ENCODE data around the gene TSKU.

TSKU gene

DNA sequence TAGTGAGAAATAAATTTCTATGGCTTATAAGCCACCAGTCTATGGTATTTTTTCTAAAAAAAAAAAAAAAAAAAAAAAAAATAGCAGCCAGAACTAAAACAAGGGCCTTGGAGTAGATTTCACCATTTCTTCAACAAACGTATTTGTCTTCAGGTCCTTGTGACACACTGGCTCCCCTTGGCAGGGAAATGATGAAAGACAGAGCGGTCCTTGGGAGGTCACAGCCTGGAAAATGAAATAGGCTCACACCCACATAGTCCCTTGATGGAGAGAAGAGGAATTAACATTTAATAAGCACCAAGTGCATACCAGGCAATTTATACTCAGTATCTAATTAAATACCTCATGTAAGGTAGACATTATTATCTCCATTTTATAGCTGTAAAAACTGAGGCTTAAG is 51.9 kb downstream of the TSKU start:
- DNase-seq (ENCODE audit: extremely low spot score): no peak
- TF ChIP-seq CTCF (IDR thresholded peaks at IDR 0.05; ENCODE audit: control extremely low read depth, extremely low read depth, low read depth, missing control alignments): no peak
- ChIA-PET POLR2A (no interaction called here), CTCF (interaction anchor here (1.1 to 3.7 kb wide), 2 partner anchors 47 to 84 kb away, joined by 3 to 17 read pairs; no protein-coding TSS in a partner anchor)

GRCh38 chr11:76835928-76836612 is 52.9 kb downstream of the TSKU start:
- DNase-seq (ENCODE audit: extremely low spot score): no peak
- CTCF ChIA-PET: interaction anchor here (0.6 to 3.7 kb wide), 3 partner anchors 16 to 83 kb away, joined by 3 to 17 read pairs (median 3); no protein-coding TSS in a partner anchor
- TF ChIP-seq CTCF (IDR thresholded peaks at IDR 0.05; ENCODE audit: control extremely low read depth, extremely low read depth, low read depth, missing control alignments): no peak
- POLR2A ChIA-PET: no interaction called here

DNA sequence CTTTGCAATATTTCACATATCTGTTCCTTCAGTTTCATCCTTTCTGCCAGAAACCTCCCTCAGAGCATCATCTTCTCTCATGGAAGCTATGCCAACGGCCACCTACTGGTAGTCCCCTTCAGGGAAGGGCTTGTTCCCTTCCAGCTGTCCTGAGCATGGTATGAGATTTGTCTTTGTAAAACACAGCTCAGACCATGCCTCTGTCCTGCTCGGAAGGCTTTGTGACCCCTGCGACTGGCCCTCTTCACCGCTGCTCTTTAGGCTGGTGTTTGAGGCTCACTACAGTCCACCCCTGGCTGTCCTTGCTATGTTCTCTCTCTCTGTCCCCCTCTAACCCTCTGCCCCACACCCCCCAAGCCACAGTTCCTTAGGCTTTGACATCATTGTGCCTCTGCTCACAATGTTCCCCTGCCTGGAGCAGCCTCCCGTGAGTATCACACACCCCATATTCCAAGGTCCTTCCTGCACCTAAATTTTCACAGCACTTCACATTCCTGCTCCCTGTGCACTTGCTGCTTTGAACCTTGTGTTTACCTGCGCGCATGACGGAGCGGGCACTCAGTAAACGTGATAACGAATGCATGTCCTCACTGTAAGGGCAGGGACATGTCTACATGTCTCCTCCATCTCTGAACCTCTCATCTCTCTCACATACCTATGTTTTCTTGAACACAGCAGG is 53.6 kb downstream of the TSKU start:
- CTCF ChIA-PET: interaction anchor here (0.6 to 3.7 kb wide), 2 partner anchors 15 to 82 kb away, joined by 3 to 17 read pairs; no protein-coding TSS in a partner anchor
- POLR2A ChIA-PET: no interaction called here
- DNase-seq (ENCODE audit: extremely low spot score): no peak
- TF ChIP-seq CTCF (IDR thresholded peaks at IDR 0.05; ENCODE audit: control extremely low read depth, extremely low read depth, low read depth, missing control alignments): no peak

- CTCF ChIA-PET: interaction anchor here (0.7 kb wide), 1 partner anchor 39 kb away, joined by 3 read pairs; no protein-coding TSS in a partner anchor
- DNase-seq (ENCODE audit: extremely low spot score): no peak
- no peak for TF ChIP-seq CTCF (IDR thresholded peaks at IDR 0.05; ENCODE audit: control extremely low read depth, extremely low read depth, low read depth, missing control alignments)
- POLR2A ChIA-PET: no interaction called here
Observed at GRCh38 chr11:76837696-76838677, 54.8 kb downstream of the TSKU start.

DNA sequence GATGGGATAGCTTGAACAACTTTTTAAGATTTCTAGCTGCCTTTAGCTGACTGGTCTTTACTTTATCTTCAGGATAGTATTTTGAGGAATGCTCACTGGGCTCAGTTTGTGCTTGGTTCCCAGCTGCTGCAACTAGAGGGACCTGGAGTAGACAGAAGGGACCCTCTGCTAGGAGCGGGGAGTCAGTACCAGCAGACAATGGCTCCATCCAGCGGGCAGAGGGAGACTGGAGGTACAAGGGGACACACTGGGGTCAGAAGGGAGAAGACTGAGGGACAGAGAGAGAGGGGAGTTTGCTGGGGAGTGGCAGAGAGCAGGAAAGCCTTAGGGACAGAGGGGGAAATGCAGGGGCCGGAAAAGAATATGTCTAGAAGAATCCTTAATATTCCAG is 55.5 kb downstream of the TSKU start:
- DNase-seq (ENCODE audit: extremely low spot score): no peak
- CTCF ChIA-PET: interaction anchor here (0.7 kb wide), 1 partner anchor 40 kb away, joined by 3 read pairs; no protein-coding TSS in a partner anchor
- POLR2A ChIA-PET: no interaction called here
- no peak for TF ChIP-seq CTCF (IDR thresholded peaks at IDR 0.05; ENCODE audit: control extremely low read depth, extremely low read depth, low read depth, missing control alignments)

- no peak for TF ChIP-seq CTCF (IDR thresholded peaks at IDR 0.05; ENCODE audit: control extremely low read depth, extremely low read depth, low read depth, missing control alignments)
- ChIA-PET CTCF (no interaction called here), POLR2A (no interaction called here)
- no peak for DNase-seq (ENCODE audit: extremely low spot score)
Observed at GRCh38 chr11:76839311-76839710, 56.2 kb downstream of the TSKU start.

All from GM10248 (cell line).